ENCODE results near the gene AIRE.

DNA sequence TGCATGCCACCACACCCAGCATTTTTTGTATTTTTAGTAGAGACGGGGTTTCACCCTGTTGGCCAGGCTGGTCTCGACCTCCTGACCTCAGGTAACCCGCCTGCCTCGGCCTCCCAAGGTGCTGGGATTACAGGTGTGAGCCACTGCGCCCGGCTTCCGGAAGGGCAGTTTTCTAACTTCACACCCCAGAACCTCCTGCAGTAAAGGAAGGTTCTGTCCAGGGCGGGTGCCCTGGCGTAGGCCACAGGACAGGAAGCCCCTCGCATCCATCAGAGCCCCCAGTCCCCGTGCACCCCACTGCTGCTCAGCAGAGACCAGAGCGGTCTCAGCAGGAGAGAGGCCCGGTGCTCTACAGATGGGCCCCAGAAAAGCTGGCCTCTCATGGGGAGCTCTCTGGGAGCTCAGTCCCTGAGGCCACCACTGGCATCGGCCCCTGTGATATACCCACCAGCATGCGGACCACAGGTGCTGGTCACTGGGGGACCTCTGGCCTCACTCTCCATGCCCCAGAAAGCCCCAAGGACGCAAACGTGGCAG lies 19.9 kb upstream of the AIRE start:
- TF ChIP-seq, protein P1, sequence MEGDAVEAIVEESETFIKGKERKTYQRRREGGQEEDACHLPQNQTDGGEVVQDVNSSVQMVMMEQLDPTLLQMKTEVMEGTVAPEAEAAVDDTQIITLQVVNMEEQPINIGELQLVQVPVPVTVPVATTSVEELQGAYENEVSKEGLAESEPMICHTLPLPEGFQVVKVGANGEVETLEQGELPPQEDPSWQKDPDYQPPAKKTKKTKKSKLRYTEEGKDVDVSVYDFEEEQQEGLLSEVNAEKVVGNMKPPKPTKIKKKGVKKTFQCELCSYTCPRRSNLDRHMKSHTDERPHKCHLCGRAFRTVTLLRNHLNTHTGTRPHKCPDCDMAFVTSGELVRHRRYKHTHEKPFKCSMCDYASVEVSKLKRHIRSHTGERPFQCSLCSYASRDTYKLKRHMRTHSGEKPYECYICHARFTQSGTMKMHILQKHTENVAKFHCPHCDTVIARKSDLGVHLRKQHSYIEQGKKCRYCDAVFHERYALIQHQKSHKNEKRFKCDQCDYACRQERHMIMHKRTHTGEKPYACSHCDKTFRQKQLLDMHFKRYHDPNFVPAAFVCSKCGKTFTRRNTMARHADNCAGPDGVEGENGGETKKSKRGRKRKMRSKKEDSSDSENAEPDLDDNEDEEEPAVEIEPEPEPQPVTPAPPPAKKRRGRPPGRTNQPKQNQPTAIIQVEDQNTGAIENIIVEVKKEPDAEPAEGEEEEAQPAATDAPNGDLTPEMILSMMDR (IDR thresholded peaks at IDR 0.05): no peak
- TF ChIP-seq POLR2A (IDR thresholded peaks at IDR 0.05): no peak
